Thyroid gland (tissue), 4 donors: ENCODE results near the gene BHLHA9.

ENCODE experiments used
- POLR2A ChIP-seq, 2 donors: fragments of 450-650 bp; IDR thresholded peaks; one replicate each; pipeline ENCODE4 v1.6.1; 2017; ENCODE audit warnings: antibody characterized with exemption in 2 of 2, mild to moderate bottlenecking in 2 of 2, moderate library complexity in 1 of 2
- TF ChIP-seq, protein P1 (sequence below), 6 experiments: fragments of 200-600 bp in 3 of 6; fragments of 450-650 bp in 3 of 6; sonication (generic) in 3 of 6; IDR thresholded peaks; one replicate each; pipeline ENCODE4 v1.5.1; 2016 to 2019; ENCODE audit warnings: antibody characterized with exemption in 6 of 6, mild to moderate bottlenecking in 2 of 6, inconsistent platforms in 1 of 6, moderate library complexity in 1 of 6

DNA sequence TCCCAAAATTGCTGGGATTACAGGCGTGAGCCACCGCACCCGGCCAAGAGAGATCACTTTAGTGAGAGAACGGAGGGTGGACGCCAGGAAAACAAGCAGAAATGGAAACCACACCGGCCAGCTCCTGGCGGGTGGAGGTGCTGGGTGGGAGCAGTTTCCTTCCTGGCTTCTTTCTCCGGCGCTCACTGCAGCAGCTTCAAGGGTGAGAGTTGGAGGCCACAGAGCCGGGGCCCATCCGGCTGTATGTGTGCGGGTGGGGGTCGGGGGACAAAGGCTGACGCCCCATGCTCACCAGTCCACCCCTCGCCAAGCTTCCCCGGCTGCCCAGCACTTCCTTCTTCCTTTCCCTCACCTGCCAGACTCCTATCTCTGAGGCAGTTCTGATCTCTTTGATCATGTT, 13.5 kb upstream of the BHLHA9 start:
- TF ChIP-seq, protein P1, sequence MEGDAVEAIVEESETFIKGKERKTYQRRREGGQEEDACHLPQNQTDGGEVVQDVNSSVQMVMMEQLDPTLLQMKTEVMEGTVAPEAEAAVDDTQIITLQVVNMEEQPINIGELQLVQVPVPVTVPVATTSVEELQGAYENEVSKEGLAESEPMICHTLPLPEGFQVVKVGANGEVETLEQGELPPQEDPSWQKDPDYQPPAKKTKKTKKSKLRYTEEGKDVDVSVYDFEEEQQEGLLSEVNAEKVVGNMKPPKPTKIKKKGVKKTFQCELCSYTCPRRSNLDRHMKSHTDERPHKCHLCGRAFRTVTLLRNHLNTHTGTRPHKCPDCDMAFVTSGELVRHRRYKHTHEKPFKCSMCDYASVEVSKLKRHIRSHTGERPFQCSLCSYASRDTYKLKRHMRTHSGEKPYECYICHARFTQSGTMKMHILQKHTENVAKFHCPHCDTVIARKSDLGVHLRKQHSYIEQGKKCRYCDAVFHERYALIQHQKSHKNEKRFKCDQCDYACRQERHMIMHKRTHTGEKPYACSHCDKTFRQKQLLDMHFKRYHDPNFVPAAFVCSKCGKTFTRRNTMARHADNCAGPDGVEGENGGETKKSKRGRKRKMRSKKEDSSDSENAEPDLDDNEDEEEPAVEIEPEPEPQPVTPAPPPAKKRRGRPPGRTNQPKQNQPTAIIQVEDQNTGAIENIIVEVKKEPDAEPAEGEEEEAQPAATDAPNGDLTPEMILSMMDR (IDR thresholded peaks at IDR 0.05): no peak
- no peak for TF ChIP-seq POLR2A (IDR thresholded peaks at IDR 0.05)
